ENCODE data around the gene MGAT2. TPM values are rescaled to one million over a fixed set of nuclear protein-coding genes. Genes with fewer than 3 reads are reported as not detected.

MGAT2 gene
- total and polyA plus RNA-seq, 9 of the 15 experiments (the other 6 are each of a cell fraction or from before 2014, with no cell fraction given): 0.03 to 33.3 (median 24.6) TPM; not detected in 1

GRCh38 chr14:49585803-49586672 is 34.6 kb upstream of the MGAT2 start, which contains the start of gene RPS29 (continued):
- TF ChIP-seq, protein P1, sequence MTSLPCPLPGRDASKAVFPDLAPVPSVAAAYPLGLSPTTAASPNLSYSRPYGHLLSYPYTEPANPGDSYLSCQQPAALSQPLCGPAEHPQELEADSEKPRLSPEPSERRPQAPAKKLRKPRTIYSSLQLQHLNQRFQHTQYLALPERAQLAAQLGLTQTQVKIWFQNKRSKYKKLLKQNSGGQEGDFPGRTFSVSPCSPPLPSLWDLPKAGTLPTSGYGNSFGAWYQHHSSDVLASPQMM (CRISPR knock-in tag; IDR thresholded peaks at IDR 0.05): no peak
- no peak for TF ChIP-seq LARP7 (IDR thresholded peaks at IDR 0.05)
- TF ChIP-seq ZNF707 (CRISPR knock-in tag; conservative IDR thresholded peaks at IDR 0.05): no peak
- TF ChIP-seq, protein P2, sequence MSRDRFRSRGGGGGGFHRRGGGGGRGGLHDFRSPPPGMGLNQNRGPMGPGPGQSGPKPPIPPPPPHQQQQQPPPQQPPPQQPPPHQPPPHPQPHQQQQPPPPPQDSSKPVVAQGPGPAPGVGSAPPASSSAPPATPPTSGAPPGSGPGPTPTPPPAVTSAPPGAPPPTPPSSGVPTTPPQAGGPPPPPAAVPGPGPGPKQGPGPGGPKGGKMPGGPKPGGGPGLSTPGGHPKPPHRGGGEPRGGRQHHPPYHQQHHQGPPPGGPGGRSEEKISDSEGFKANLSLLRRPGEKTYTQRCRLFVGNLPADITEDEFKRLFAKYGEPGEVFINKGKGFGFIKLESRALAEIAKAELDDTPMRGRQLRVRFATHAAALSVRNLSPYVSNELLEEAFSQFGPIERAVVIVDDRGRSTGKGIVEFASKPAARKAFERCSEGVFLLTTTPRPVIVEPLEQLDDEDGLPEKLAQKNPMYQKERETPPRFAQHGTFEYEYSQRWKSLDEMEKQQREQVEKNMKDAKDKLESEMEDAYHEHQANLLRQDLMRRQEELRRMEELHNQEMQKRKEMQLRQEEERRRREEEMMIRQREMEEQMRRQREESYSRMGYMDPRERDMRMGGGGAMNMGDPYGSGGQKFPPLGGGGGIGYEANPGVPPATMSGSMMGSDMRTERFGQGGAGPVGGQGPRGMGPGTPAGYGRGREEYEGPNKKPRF (IDR thresholded peaks at IDR 0.05; ENCODE audit: low read depth, low read length): no peak
- no peak for TF ChIP-seq ZNF124 (CRISPR knock-in tag; IDR thresholded peaks at IDR 0.05)
- TF ChIP-seq ZNF583 (CRISPR knock-in tag; IDR thresholded peaks at IDR 0.05): no peak
- TF ChIP-seq SUPT5H (IDR thresholded peaks at IDR 0.05): peak; percentile 97
- TF ChIP-seq HDAC3 (IDR thresholded peaks at IDR 0.05; ENCODE audit: borderline replicate concordance, partially characterized antibody): no peak
- peak; percentile 89 for TF ChIP-seq MEIS2 (IDR thresholded peaks at IDR 0.05; ENCODE audit: partially characterized antibody)
- TF ChIP-seq TAF1 (IDR thresholded peaks at IDR 0.05; ENCODE audit: control insufficient read depth, extremely low read depth, insufficient read depth, low read length, severe bottlenecking): peak; percentile 91
- TF ChIP-seq EP400 (IDR thresholded peaks at IDR 0.05): peak; percentile 98
- TF ChIP-seq RB1 (IDR thresholded peaks at IDR 0.05; ENCODE audit: low read depth): peak; percentile 28
- TF ChIP-seq MED1 (CRISPR knock-in tag; IDR thresholded peaks at IDR 0.05; ENCODE audit: borderline replicate concordance): no peak
- no peak for TF ChIP-seq BRD9 (IDR thresholded peaks at IDR 0.05; ENCODE audit: low read depth, partially characterized antibody)
- TF ChIP-seq NR2C2 (CRISPR knock-in tag; IDR thresholded peaks at IDR 0.05): no peak; the same call in 1 of the 2 replicates
- peak; percentile 56; the same call in 1 of the 2 replicates for TF ChIP-seq NR2C2 (tag; IDR thresholded peaks at IDR 0.05)
- peak; percentile 90; the same call in 1 of the 2 replicates for TF ChIP-seq AFF4 (CRISPR knock-in tag; IDR thresholded peaks at IDR 0.05)
- TF ChIP-seq NFIX (CRISPR knock-in tag; IDR thresholded peaks at IDR 0.05; ENCODE audit: low read depth): peak; percentile 22; the same call in 1 of the 2 replicates
- TF ChIP-seq, protein P3, sequence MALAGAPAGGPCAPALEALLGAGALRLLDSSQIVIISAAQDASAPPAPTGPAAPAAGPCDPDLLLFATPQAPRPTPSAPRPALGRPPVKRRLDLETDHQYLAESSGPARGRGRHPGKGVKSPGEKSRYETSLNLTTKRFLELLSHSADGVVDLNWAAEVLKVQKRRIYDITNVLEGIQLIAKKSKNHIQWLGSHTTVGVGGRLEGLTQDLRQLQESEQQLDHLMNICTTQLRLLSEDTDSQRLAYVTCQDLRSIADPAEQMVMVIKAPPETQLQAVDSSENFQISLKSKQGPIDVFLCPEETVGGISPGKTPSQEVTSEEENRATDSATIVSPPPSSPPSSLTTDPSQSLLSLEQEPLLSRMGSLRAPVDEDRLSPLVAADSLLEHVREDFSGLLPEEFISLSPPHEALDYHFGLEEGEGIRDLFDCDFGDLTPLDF (CRISPR knock-in tag; IDR thresholded peaks at IDR 0.05): no peak
- TF ChIP-seq SPI1 (IDR thresholded peaks at IDR 0.05; ENCODE audit: borderline replicate concordance, low read depth, low read length): no peak
- peak; percentile 41; the same call in 1 of the 2 replicates for TF ChIP-seq DPF2 (IDR thresholded peaks at IDR 0.05)

Measured in K562 (cell line).